Stimulated activated memory B cell treated with anti-CD40 and anti-IgM and Interleukin-4, amounts not matched to agents 10 μg/mL and 1 μg/mL and 100 μg/mL, for 72 hours (primary cell): ENCODE results near the gene RAI1.

Experiments
- ATAC-seq: fragments of 150-1000 bp; cut with Tn5 transposase; 2 replicates; pipeline ENCODE4 v1.10.0; 2021
- H3K27ac Mint-ChIP-seq: one replicate; pipeline ENCODE4 v1.8.0; 2022; ENCODE audit warnings: mild to moderate bottlenecking, mixed read lengths
- H3K27me3 Mint-ChIP-seq: one replicate; pipeline ENCODE4 v1.8.0; 2022; ENCODE audit warnings: mixed read lengths
- H3K36me3 Mint-ChIP-seq: one replicate; pipeline ENCODE4 v1.8.0; 2022; ENCODE audit warnings: mixed read lengths
- H3K4me1 Mint-ChIP-seq: one replicate; pipeline ENCODE4 v1.8.0; 2022; ENCODE audit warnings: mixed read lengths
- H3K4me3 Mint-ChIP-seq: one replicate; pipeline ENCODE4 v1.8.0; 2022; ENCODE audit warnings: mild to moderate bottlenecking, moderate library complexity, mixed read lengths
- H3K9me3 Mint-ChIP-seq: one replicate; pipeline ENCODE4 v1.8.0; 2022; ENCODE audit warnings: mixed read lengths

RAI1 gene

DNA sequence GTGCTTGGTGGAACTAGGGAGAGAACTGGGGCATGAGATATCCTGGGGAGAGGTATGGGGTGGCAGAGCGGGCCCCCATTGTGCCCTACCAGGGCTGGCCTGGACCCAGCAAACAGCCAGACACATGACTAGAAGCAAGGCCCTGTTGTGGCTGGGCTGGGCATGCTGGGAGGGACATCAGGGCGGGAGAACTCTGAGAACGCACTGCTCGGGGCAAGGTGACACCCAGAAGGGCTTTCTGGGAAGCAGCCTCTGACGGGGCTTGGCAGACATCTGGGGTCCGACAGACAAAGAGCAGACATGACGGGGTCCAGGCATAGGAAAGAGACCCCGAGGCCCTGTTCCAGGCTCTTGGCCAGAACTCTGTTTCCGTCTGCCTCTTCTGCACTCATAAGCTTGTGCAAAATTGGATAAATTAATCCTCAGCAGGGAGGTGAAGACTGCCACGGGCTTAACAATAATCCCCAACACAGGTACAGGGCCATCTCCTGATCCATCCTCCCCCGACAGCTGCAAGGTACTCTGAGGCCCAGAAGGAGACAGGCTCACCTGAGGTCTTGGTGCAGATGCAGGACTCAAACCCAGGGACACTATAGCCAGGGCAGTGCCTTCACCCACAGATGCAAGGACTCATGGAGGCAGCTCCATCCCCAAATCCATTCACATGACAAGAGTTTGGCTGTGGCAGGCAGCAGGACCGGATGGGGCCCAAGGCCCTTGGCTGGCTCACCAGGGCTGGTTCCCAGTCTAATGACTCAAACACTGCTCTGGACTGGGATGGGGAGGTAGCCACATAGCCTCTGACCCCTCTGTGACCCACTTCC, 150.2 kb downstream of the RAI1 start:
- Mint-ChIP-seq H3K4me1 (peaks cover 56% of the 10 kb centered on the region), H3K9me3 (no peaks in the 10 kb centered on the region), H3K27me3 (no peaks in the 10 kb centered on the region), H3K36me3 (peaks cover 25% of the 10 kb centered on the region), H3K27ac (no peak overlapping the region), H3K4me3 (no peak overlapping the region)
- no peak for ATAC-seq

- ATAC-seq: no peak
- Mint-ChIP-seq H3K27me3 (no peaks in the 10 kb centered on the region), H3K4me3 (no peak overlapping the region), H3K9me3 (no peaks in the 10 kb centered on the region), H3K4me1 (peaks cover 53% of the 10 kb centered on the region), H3K27ac (no peak overlapping the region), H3K36me3 (peaks cover 20% of the 10 kb centered on the region)
Observed at GRCh38 chr17:17832032-17832363, 150.7 kb downstream of the RAI1 start.

- peak overlapping the region; percentile 85 for H3K4me3 Mint-ChIP-seq
- no peaks in the 10 kb centered on the region for H3K27me3 Mint-ChIP-seq
- H3K9me3 Mint-ChIP-seq: no peaks in the 10 kb centered on the region
- H3K4me1 Mint-ChIP-seq: peaks cover 60% of the 10 kb centered on the region
- H3K27ac Mint-ChIP-seq: peak overlapping the region; percentile 99
- ATAC-seq: peak; percentile 0
- H3K36me3 Mint-ChIP-seq: peaks cover 13% of the 10 kb centered on the region
Observed at GRCh38 chr17:17833658-17834357, 152.6 kb downstream of the RAI1 start.

GRCh38 chr17:17834974-17835373, 153.7 kb downstream of the RAI1 start:
- Mint-ChIP-seq H3K27me3 (no peaks in the 10 kb centered on the region), H3K4me3 (peak overlapping the region; percentile 85), H3K36me3 (peaks cover 13% of the 10 kb centered on the region), H3K4me1 (peaks cover 70% of the 10 kb centered on the region), H3K9me3 (no peaks in the 10 kb centered on the region), H3K27ac (peak overlapping the region; percentile 99)
- ATAC-seq: no peak

- H3K36me3 Mint-ChIP-seq: peaks cover 13% of the 10 kb centered on the region
- peak overlapping the region; percentile 85 for H3K4me3 Mint-ChIP-seq
- H3K4me1 Mint-ChIP-seq: peaks cover 70% of the 10 kb centered on the region
- H3K27ac Mint-ChIP-seq: peak overlapping the region; percentile 99
- H3K9me3 Mint-ChIP-seq: no peaks in the 10 kb centered on the region
- no peaks in the 10 kb centered on the region for H3K27me3 Mint-ChIP-seq
- no peak for ATAC-seq
Observed at GRCh38 chr17:17835415-17836249, 154.4 kb downstream of the RAI1 start.

GRCh38 chr17:17836250-17836817, 155.1 kb downstream of the RAI1 start:
- peaks cover 72% of the 10 kb centered on the region for H3K4me1 Mint-ChIP-seq
- H3K36me3 Mint-ChIP-seq: peaks cover 13% of the 10 kb centered on the region
- no peaks in the 10 kb centered on the region for H3K27me3 Mint-ChIP-seq
- H3K27ac Mint-ChIP-seq: peak overlapping the region; percentile 99
- peak; percentile 83 for ATAC-seq
- H3K9me3 Mint-ChIP-seq: no peaks in the 10 kb centered on the region
- peak overlapping the region; percentile 85 for H3K4me3 Mint-ChIP-seq

DNA sequence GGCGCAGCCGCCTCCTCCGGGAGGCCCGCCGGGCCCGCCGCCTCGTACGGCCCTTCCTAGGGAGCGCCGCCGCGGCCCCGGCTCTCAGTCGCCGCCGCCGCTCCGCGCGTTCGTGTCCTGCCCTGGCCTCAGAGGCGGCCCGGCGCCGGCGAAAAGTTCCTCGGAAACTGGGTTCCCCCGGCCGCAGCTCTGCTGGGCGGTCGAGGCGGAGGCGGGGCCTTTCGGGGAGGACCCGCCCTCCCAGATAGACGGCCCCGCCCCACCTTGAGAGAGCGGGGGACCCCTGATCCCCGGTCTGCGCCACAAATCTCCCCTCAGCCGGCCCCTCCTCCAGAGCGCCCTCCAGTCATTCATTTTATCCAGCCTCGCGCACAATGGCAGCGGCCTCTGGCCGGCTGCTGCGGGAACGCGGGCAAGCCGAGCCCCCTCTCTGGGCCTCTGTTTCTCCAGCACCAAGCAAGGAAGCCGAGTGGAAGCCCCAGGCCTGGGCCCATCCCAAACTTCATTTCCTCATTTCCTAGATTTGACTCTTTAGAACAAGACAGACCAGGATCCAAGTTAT, 155.6 kb downstream of the RAI1 start, which contains the start of gene SREBF1:
Gene SREBF1, minus strand, starts transcription at position 169 of the 562 bp plus-strand sequence. CDS start 169 bp downstream, outside the sequence.
- Mint-ChIP-seq H3K4me1 (peaks cover 73% of the 10 kb centered on the region), H3K27ac (peak within 1 kb of the TSS; percentile 99), H3K4me3 (peak within 1 kb of the TSS; percentile 85), H3K9me3 (no peaks in the 10 kb centered on the region), H3K27me3 (no peaks in the 10 kb centered on the region), H3K36me3 (peaks cover 13% of the 10 kb centered on the region)
- ATAC-seq: peak; percentile 56

- Mint-ChIP-seq H3K4me3 (peak overlapping the region; percentile 85), H3K36me3 (peaks cover 9% of the 10 kb centered on the region), H3K4me1 (peaks cover 68% of the 10 kb centered on the region), H3K27me3 (no peaks in the 10 kb centered on the region), H3K9me3 (no peaks in the 10 kb centered on the region), H3K27ac (peak overlapping the region; percentile 99)
- no peak for ATAC-seq
Observed at GRCh38 chr17:17837380-17837821, 156.1 kb downstream of the RAI1 start.

DNA sequence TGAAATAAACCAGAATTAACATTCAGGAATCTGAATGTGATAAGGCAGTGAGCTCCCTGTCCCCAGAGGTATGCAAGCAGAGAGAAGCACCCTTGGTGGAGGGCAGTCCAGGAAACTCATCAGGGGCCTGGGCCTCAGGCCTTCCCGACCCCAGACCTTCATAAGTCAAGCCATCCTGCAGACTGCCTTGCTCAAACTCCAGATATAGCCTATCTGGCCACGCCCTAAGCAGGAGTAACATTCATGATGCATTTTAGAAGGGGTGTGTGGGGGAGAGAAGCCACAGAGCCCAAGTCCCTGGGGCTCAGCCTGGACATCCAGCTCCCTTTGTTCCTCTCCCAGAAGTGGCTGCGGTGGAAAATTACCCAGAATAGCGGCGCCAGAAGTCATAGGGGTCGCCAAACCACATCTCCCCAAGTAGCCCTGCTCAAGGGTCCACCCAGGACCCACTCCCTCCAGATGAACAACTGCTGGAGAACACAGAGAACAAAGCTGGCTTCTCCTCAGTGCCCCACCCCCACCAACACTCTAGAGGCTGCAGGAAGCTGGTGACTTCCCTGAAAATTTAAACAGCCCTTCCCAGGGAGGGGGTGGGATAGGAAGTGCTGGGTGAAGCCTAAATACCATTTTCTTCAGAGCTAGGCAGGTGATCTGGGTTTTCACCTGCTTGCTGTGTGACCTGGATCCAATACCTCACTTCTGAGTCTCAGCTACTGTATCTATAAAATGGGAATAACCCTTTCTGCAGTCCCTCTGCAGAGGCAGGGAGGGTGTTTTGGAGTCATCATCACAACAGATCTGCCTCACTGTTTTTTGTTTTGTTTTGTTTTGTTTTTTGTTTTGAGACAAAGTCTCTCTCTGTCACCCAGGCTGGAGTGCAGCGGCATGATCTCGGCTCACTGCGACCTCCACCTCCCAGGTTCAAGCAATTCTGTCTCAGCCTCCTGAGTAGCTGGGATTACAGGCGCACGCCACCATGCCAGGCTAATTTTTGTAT, 157.0 kb downstream of the RAI1 start:
- Mint-ChIP-seq H3K27me3 (no peaks in the 10 kb centered on the region), H3K9me3 (no peaks in the 10 kb centered on the region), H3K27ac (peak overlapping the region; percentile 85), H3K4me1 (peaks cover 65% of the 10 kb centered on the region), H3K4me3 (peak overlapping the region; percentile 17), H3K36me3 (peaks cover 7% of the 10 kb centered on the region)
- no peak for ATAC-seq

DNA sequence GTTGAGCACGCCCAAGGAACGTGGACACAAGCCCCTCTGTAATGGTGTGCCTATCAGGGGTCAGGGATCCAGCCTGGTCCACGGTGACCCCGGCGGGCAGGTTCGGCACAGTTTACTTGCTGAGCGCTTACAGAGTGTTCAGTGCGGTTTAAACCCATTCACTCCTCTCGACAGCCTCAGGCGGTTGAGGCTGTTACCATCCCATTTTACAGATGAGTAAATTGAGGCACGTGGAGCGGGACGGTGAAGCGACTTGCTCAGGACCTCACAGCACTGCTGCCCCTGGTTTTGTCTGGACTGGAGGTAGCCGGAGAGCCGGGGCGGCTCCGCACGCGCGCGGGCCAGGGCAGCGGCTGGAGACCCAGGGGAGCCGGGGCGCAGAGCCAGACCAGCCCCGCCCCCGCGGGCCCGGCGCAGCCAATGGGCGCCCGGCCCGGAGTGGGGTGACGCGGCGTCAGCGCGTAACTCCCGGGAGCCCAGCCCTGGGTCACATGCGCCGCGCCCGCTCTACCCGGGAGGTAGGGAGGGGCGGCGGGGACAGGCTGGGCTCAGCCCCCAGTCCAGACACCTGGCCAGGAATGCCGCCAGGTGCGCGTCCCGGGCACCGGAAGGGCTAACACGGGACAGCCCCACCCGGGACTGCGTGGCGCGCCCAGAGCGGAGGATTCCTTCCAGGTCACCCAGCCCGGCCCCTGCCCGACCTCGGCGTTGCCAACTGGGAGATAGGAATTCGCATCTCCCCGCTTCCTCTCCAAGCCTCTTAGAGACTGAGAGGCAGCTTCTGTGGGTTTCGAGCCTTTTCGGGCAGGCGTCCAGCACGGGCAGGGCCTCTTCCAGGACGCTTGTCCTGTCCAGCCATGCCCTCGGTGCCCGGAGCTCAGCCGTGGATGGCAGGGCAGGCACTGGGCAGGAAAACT, 158.8 kb downstream of the RAI1 start:
- H3K4me3 Mint-ChIP-seq: peak overlapping the region; percentile 79
- peaks cover under 1% of the 10 kb centered on the region for H3K36me3 Mint-ChIP-seq
- peaks cover 49% of the 10 kb centered on the region for H3K4me1 Mint-ChIP-seq
- no peaks in the 10 kb centered on the region for H3K27me3 Mint-ChIP-seq
- H3K9me3 Mint-ChIP-seq: no peaks in the 10 kb centered on the region
- H3K27ac Mint-ChIP-seq: peak overlapping the region; percentile 85
- peak; percentile 89 for ATAC-seq

DNA sequence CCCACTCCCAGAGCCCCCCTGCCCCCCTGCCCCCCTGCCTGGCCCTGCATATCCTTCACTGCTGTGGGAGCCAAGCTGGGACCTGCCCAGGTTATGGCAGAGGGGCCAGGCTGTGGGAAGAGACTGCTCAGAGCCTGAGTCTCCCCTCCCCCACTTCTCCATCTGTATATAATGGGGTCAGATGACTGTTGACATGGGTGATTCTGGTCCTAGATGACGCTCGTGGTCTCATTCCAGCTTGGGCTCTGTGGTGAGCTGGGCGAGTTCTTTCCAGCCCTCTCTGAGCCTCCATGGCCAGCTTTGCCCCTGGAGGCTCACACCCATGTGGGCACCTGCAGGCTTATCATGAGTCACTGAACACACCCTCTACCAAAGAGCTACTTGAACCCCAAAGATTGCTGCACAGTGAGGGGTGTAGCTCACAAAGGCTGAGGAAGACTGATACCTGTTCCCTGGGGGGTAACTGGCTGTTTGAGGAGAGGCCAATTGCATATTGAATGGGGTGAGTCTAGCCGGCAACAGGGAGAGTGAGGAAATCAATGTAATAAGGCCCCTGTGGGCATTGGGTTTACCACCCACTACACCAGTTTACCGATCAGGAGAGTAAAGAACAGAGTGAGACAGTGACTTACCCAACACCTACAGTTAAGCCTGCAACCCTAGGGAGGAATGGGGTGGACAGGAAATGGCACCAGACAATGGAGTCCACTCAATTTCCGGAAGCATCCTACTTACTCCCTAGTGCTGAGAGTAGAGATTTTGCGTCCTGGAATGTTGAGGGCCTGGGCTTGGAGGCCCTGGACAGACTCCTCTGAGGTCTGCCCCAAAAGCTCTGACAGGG, 159.7 kb downstream of the RAI1 start:
- no peaks in the 10 kb centered on the region for H3K9me3 Mint-ChIP-seq
- ATAC-seq: no peak
- H3K36me3 Mint-ChIP-seq: no peaks in the 10 kb centered on the region
- H3K4me3 Mint-ChIP-seq: peak overlapping the region; percentile 79
- peak overlapping the region; percentile 85 for H3K27ac Mint-ChIP-seq
- H3K27me3 Mint-ChIP-seq: no peaks in the 10 kb centered on the region
- peaks cover 40% of the 10 kb centered on the region for H3K4me1 Mint-ChIP-seq

DNA sequence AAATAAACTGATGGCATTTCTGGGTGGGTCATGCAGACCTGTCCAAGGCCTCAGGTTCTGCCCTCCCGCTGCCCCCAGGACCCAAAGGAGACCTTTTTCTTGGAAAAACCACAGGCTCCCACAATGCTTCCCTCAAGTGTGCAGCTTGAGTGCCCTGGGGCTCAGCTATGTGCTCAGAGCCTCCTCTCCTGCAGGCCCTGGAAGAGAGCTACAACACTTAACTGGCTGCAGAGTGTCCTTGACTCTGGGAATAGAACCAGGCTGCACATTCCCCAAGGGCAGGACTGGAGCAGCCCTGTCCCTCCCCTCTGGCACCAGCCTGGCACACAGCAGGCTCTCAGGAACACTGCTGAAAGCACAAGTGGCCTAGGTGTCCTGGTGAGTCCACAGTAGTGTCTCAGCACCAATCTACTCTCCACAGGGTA, 160.4 kb downstream of the RAI1 start:
- no peaks in the 10 kb centered on the region for H3K36me3 Mint-ChIP-seq
- no peak for ATAC-seq
- peaks cover 38% of the 10 kb centered on the region for H3K4me1 Mint-ChIP-seq
- H3K4me3 Mint-ChIP-seq: no peak overlapping the region
- no peaks in the 10 kb centered on the region for H3K9me3 Mint-ChIP-seq
- H3K27ac Mint-ChIP-seq: peak overlapping the region; percentile 85
- H3K27me3 Mint-ChIP-seq: no peaks in the 10 kb centered on the region
